Activated naive CD4-positive, alpha-beta T cell treated with anti-CD3 and anti-CD28 coated beads for 36 hours (primary cell): Measurements from ENCODE around the gene PIAS1. TPM values are rescaled to one million over a fixed set of nuclear protein-coding genes. Genes with fewer than 3 reads are reported as not detected.

Source experiments
- CTCF ChIA-PET: fragments of 350-600 bp; sonication (Branson Sonifier 250); formaldehyde crosslinking; loops from one replicate; lab custom pipeline; 2021; ENCODE audit warnings: antibody characterized with exemption; lab: Charles Lee
- DNase-seq: peaks from one replicate; pipeline ENCODE4 v3.0.0-alpha.2; 2020
- H3K27ac Mint-ChIP-seq: one replicate; pipeline ENCODE4 v1.8.0; 2021; ENCODE audit warnings: mild to moderate bottlenecking, mixed read lengths
- H3K27me3 Mint-ChIP-seq: one replicate; pipeline ENCODE4 v1.8.0; 2021; ENCODE audit warnings: low read depth, mixed read lengths
- H3K36me3 Mint-ChIP-seq: one replicate; pipeline ENCODE4 v1.8.0; 2021; ENCODE audit warnings: low read depth, mixed read lengths
- H3K4me1 Mint-ChIP-seq: one replicate; pipeline ENCODE4 v1.8.0; 2021; ENCODE audit warnings: low read depth, mixed read lengths
- H3K4me3 Mint-ChIP-seq: one replicate; pipeline ENCODE4 v1.8.0; 2021; ENCODE audit warnings: mild to moderate bottlenecking, moderate library complexity, mixed read lengths
- H3K9me3 Mint-ChIP-seq: one replicate; pipeline ENCODE4 v1.8.0; 2021; ENCODE audit warnings: mixed read lengths
- intact Hi-C: fragments of 100-400 bp; cut with micrococcal nuclease; formaldehyde crosslinking; loops from one replicate; pipeline ENCODE4 v1.15.1; 2023
- total RNA-seq, 2 experiments: library from RNA; stranded (reverse); gene quantifications; one replicate each; pipeline ENCODE4 v1.2.3, GENCODE V29; 2021

Gene PIAS1
- total RNA-seq, 2 experiments from 2014 or later: 29.8 to 33.4 TPM

- peaks cover 4% of the 10 kb centered on the region for H3K4me1 Mint-ChIP-seq
- CTCF ChIA-PET: no interaction called here
- no peak for DNase-seq
- H3K4me3 Mint-ChIP-seq: no peak overlapping the region
- H3K9me3 Mint-ChIP-seq: peaks cover 2% of the 10 kb centered on the region
- H3K27ac Mint-ChIP-seq: no peak overlapping the region
- intact Hi-C loops: no loop called here
- no peaks in the 10 kb centered on the region for H3K27me3 Mint-ChIP-seq
- H3K36me3 Mint-ChIP-seq: peaks cover 21% of the 10 kb centered on the region
Observed at GRCh38 chr15:68173119-68173518, 119.0 kb downstream of the PIAS1 start.

DNA sequence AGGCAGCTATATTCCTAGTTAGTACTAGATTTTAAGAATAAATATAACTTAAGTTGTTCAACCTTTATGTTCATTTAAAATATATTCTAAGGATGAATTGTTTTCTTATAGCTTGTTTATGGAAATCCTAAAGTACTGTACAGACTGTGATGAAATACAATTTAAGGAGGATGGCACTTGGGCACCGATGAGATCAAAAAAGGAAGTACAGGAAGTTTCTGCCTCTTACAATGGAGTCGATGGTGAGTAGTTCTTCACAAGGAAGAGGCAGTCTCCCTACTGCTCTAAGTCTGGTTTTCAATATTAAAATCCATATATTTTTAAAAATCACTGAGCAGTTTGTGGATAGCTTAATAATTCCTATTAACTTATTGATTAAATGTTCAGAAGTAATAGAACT is 121.4 kb downstream of the PIAS1 start:
- Mint-ChIP-seq H3K4me3 (no peak overlapping the region), H3K9me3 (peaks cover 2% of the 10 kb centered on the region), H3K36me3 (peaks cover 19% of the 10 kb centered on the region), H3K4me1 (peaks cover 4% of the 10 kb centered on the region), H3K27me3 (no peaks in the 10 kb centered on the region), H3K27ac (no peak overlapping the region)
- CTCF ChIA-PET: interaction anchor here (0.6 kb wide), 1 partner anchor 88 kb away, joined by 3 read pairs; no protein-coding TSS in a partner anchor
- DNase-seq: no peak
- intact Hi-C loops: no loop called here

GRCh38 chr15:68176601-68177000 is 122.5 kb downstream of the PIAS1 start:
- H3K36me3 Mint-ChIP-seq: peaks cover 19% of the 10 kb centered on the region
- no peak overlapping the region for H3K4me3 Mint-ChIP-seq
- no peak overlapping the region for H3K27ac Mint-ChIP-seq
- peaks cover 2% of the 10 kb centered on the region for H3K9me3 Mint-ChIP-seq
- no peak for DNase-seq
- H3K27me3 Mint-ChIP-seq: no peaks in the 10 kb centered on the region
- CTCF ChIA-PET: interaction anchor here (0.6 kb wide), 1 partner anchor 711 kb away, joined by 6 read pairs; no protein-coding TSS in a partner anchor
- intact Hi-C loops: no loop called here
- H3K4me1 Mint-ChIP-seq: peaks cover 4% of the 10 kb centered on the region

DNA sequence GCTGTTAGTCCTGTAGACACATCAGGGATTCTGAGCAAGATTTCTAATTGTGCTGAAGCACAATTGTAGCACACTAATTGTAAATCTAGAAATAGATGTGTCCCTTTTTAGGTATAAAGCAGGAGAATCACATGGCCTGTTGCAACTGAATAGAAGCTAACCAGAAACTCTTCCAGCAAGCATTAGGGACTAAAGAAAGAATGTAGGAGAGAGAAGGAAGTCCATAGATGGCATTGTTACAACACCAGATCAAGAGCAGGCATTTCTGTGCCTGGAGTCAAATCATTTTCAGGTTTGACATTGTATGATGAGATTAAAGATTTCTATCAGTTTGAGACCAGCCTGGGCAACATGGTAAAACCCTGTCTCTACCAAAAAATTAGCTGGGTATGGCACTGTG is 123.6 kb downstream of the PIAS1 start:
- no peaks in the 10 kb centered on the region for H3K9me3 Mint-ChIP-seq
- CTCF ChIA-PET: no interaction called here
- no peaks in the 10 kb centered on the region for H3K27me3 Mint-ChIP-seq
- H3K4me1 Mint-ChIP-seq: peaks cover 4% of the 10 kb centered on the region
- no peak overlapping the region for H3K27ac Mint-ChIP-seq
- no peak for DNase-seq
- intact Hi-C loops: no loop called here
- peaks cover 16% of the 10 kb centered on the region for H3K36me3 Mint-ChIP-seq
- no peak overlapping the region for H3K4me3 Mint-ChIP-seq

DNA sequence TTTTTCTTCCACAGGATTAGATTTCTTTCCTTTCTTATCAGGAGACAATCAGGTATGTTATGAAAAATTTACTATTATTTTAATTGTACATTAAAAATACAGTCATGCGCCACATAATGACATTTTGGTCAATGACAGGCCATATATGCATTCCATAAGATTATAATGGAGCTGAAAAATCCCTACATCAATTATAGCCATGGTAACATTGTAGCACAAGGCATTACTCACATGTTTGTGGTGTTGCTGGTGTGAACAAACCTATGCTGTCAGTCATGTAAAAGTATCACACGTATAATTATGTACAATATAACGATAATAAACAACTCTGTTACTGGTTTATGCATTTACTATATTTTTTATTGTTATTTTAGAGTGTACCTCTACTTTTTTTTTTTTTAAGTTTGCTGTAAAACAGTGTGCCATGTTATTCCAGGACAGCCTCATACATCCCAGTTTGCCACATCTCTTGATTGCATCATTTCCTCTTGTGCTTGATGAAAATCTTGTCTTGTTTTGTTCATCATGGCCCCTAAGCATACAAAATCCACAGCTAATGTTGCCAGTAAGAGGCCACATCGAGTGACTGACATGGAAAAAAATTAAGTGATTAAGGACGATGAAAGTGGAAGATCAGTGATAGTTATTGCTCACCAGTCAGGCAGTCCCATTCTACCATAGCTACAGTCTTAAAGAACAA is 129.7 kb downstream of the PIAS1 start:
- DNase-seq: no peak
- CTCF ChIA-PET: interaction anchor here (1.0 to 1.1 kb wide), 2 partner anchors 8 to 11 kb away, joined by 3 read pairs; no protein-coding TSS in a partner anchor
- Mint-ChIP-seq H3K4me1 (peaks cover 3% of the 10 kb centered on the region), H3K27ac (peak overlapping the region; percentile 88), H3K9me3 (no peaks in the 10 kb centered on the region), H3K4me3 (no peak overlapping the region), H3K27me3 (no peaks in the 10 kb centered on the region), H3K36me3 (peaks cover 30% of the 10 kb centered on the region)
- intact Hi-C loops: no loop called here

DNA sequence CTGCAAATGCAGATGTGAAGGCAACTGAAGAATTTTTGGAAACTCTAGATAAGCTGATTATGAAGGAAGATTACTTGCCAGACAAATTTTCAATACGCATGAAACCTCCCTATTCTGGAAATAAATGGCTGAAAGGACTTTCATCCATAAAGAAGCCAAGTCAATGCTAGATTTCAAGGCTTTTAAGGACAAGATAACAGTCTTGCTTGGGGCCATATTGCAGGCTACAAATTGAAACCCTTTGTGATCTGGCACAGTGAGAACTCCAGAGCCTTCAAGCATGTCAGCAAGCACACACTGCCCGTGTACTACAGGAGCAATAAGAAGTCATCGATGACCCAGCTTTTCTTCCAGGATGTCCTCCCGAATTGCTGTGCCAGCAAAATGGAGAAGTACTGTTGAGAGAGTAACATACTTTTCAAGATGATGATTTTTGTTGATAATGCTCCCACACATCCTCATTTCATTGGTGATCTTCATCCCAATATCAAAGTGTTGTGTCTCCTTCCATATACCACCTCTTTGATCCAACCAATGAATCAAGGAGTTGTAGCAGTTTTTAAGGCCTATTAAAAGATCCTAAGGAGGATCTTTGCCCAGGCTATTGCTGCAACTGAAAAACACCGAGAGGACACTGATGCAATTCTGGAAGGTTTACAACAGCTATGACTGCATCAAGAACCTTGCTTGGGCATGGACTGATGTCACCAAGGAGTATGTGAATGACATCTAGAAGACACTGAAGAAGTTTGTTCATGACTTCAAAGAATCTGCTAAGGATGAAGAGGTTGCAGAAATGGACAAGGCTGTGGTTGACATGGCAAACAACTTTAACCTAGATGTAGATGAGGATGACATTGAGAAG is 130.7 kb downstream of the PIAS1 start:
- no peak for DNase-seq
- Mint-ChIP-seq H3K4me1 (peaks cover 3% of the 10 kb centered on the region), H3K9me3 (no peaks in the 10 kb centered on the region), H3K27me3 (no peaks in the 10 kb centered on the region), H3K4me3 (no peak overlapping the region), H3K27ac (peak overlapping the region; percentile 88), H3K36me3 (peaks cover 39% of the 10 kb centered on the region)
- CTCF ChIA-PET: interaction anchor here (1.1 kb wide), 1 partner anchor 7 kb away, joined by 3 read pairs; no protein-coding TSS in a partner anchor
- intact Hi-C loops: no loop called here

DNA sequence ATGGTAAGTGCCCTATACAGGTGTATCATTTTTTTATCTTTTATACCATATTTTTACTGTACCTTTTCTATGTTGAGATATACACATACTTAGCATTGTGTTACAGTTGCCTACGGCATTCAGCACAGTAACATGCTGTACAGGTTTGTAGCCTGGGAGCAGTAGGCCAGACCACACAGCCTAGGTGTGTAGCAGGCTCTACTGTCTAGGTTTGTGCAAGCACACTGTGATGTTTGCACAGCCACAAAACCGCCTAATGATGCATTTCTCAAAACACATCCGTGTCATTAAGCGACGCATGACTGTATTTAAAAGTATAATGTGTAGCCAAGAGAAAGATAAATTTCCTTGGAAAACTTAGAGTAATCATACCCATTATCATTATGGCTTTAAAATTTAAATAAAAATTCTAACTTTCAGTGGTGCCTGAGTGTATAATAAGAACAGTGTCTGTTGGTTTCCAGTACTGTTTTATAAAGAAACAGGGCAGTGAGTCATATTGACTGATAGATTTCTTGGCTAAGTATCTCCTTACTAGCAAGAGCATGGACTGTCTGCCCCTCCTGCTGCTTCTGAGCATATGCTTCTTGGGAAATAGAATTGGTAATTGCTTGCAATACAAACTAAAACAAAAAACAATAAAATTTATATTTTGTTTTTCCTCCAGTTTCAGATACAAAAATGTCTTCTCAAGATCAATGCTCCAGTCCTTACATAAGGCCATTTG is 132.7 kb downstream of the PIAS1 start:
- Mint-ChIP-seq H3K4me3 (no peak overlapping the region), H3K27me3 (no peaks in the 10 kb centered on the region), H3K36me3 (peaks cover 33% of the 10 kb centered on the region), H3K9me3 (no peaks in the 10 kb centered on the region), H3K4me1 (peaks cover 3% of the 10 kb centered on the region), H3K27ac (peak overlapping the region; percentile 8)
- no peak for DNase-seq
- CTCF ChIA-PET: no interaction called here
- intact Hi-C loops: no loop called here

- H3K4me3 Mint-ChIP-seq: no peak overlapping the region
- no peak for DNase-seq
- H3K4me1 Mint-ChIP-seq: peaks cover 3% of the 10 kb centered on the region
- H3K9me3 Mint-ChIP-seq: no peaks in the 10 kb centered on the region
- H3K36me3 Mint-ChIP-seq: peaks cover 33% of the 10 kb centered on the region
- intact Hi-C loops: no loop called here
- no peaks in the 10 kb centered on the region for H3K27me3 Mint-ChIP-seq
- CTCF ChIA-PET: no interaction called here
- H3K27ac Mint-ChIP-seq: peak overlapping the region; percentile 36
Observed at GRCh38 chr15:68187559-68187958, 133.4 kb downstream of the PIAS1 start.

- intact Hi-C loops: no loop called here
Observed at GRCh38 chr15:68188647-68189046, 134.5 kb downstream of the PIAS1 start.

DNA sequence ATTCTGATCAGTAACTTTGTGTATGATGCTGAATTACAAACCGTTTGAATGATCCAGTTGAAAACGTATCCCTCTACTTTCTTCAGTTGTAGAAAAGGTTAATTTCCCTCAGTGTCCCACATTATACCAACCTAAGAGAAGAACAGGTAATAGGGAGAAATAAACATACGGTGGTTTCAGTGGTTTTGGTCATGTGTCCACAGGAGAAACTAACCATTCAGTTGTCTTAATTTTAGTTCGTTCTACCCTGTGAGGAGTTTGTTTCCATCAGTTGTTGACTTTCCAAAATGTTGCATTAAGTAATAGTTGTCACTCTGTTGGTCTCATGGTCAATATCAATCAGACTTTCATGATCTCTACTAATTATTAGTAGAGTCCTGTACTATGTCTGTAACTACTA is 135.9 kb downstream of the PIAS1 start:
- H3K27ac Mint-ChIP-seq: no peak overlapping the region
- CTCF ChIA-PET: no interaction called here

More at GRCh38 chr15:68188647-68189046, 134.5 kb downstream of the PIAS1 start:
- H3K27ac Mint-ChIP-seq: no peak overlapping the region
- no peak overlapping the region for H3K4me3 Mint-ChIP-seq
- no peaks in the 10 kb centered on the region for H3K9me3 Mint-ChIP-seq
- no peaks in the 10 kb centered on the region for H3K27me3 Mint-ChIP-seq
- CTCF ChIA-PET: interaction anchor here (0.7 kb wide), 1 partner anchor 96 kb away, joined by 3 read pairs; no protein-coding TSS in a partner anchor
- H3K36me3 Mint-ChIP-seq: peaks cover 32% of the 10 kb centered on the region
- DNase-seq: no peak
- H3K4me1 Mint-ChIP-seq: peaks cover 3% of the 10 kb centered on the region

DNA sequence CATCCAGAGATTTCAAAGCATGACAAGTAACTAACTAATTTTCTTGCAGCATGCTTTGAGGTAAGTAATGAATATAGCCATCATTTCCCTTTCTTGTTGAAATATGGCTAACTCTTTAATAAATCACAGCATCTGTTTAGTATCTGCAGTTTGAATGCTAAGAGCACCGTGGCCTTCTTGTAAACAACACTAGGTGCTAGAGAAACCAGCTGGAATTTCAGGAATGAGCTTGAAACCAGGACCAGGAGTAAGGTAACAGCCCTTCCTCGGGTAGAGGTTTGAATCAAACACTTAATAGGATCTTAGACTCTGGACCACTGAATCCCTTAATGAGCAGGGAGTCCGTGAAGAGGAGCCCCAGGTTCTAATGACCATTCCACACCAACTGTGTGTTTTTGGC is 137.4 kb downstream of the PIAS1 start:
- no peak for DNase-seq
- H3K4me3 Mint-ChIP-seq: no peak overlapping the region
- peaks cover 3% of the 10 kb centered on the region for H3K4me1 Mint-ChIP-seq
- CTCF ChIA-PET: interaction anchor here (0.6 to 1.3 kb wide), 2 partner anchors 7 to 666 kb away, joined by 3 read pairs; no protein-coding TSS in a partner anchor
- peaks cover 31% of the 10 kb centered on the region for H3K36me3 Mint-ChIP-seq
- H3K9me3 Mint-ChIP-seq: no peaks in the 10 kb centered on the region
- H3K27me3 Mint-ChIP-seq: no peaks in the 10 kb centered on the region
- H3K27ac Mint-ChIP-seq: no peak overlapping the region
- intact Hi-C loops: no loop called here

More for the DNA sequence above, 135.9 kb downstream of the PIAS1 start:
- peaks cover 3% of the 10 kb centered on the region for H3K4me1 Mint-ChIP-seq
- DNase-seq: no peak
- intact Hi-C loops: no loop called here
- no peaks in the 10 kb centered on the region for H3K9me3 Mint-ChIP-seq
- H3K4me3 Mint-ChIP-seq: no peak overlapping the region
- peaks cover 31% of the 10 kb centered on the region for H3K36me3 Mint-ChIP-seq
- no peaks in the 10 kb centered on the region for H3K27me3 Mint-ChIP-seq

- no peaks in the 10 kb centered on the region for H3K9me3 Mint-ChIP-seq
- H3K36me3 Mint-ChIP-seq: peaks cover 32% of the 10 kb centered on the region
- no peaks in the 10 kb centered on the region for H3K27me3 Mint-ChIP-seq
- H3K27ac Mint-ChIP-seq: no peak overlapping the region
- no peak overlapping the region for H3K4me3 Mint-ChIP-seq
- no peak for DNase-seq
- CTCF ChIA-PET: interaction anchor here (0.6 to 1.3 kb wide), 2 partner anchors 8 to 665 kb away, joined by 3 read pairs; no protein-coding TSS in a partner anchor
- intact Hi-C loops: no loop called here
- H3K4me1 Mint-ChIP-seq: peaks cover 3% of the 10 kb centered on the region
Observed at GRCh38 chr15:68192117-68192516, 138.0 kb downstream of the PIAS1 start.
